ENCODE measurements around the gene RAB7A. TPM values are rescaled to one million over a fixed set of nuclear protein-coding genes. Genes with fewer than 3 reads are reported as not detected.
"Not testable (repeated sequence)": the region's sequence is repeated elsewhere in the genome, so short reads cannot be mapped to it uniquely, and the experiment has no call there.

RAB7A gene
- total and polyA plus RNA-seq, 4 donors, result 127 to 271 (median 209) TPM

DNA sequence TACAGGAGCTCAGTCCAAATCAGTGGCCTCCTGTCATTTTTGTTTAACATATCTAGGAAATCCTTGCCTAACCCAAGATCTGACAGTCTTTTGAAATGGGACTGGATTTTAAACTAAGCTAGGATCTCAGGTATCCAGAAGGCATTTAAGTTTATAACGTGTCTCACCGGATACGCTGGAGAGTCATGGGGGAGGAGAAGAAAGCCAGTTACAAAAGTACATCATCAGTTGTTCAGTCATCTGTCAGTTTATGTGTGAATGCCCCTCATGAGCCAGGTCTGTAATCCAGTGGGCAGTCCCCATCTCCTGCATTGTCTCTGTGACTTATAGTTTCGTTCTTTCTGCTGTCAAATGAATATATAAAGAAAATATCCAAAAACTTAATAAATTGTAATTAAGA, 44.4 kb downstream of the RAB7A start:
- H3K27me3 ChIP-seq (ENCODE audit: control insufficient read depth in 3 of 3, insufficient read depth in 3 of 3, low read length in 2 of 3), result no peaks in the 10 kb centered on the region
- ATAC-seq (ENCODE audit: insufficient read depth, low FRiP score), result no peak
- TF ChIP-seq, protein P1, sequence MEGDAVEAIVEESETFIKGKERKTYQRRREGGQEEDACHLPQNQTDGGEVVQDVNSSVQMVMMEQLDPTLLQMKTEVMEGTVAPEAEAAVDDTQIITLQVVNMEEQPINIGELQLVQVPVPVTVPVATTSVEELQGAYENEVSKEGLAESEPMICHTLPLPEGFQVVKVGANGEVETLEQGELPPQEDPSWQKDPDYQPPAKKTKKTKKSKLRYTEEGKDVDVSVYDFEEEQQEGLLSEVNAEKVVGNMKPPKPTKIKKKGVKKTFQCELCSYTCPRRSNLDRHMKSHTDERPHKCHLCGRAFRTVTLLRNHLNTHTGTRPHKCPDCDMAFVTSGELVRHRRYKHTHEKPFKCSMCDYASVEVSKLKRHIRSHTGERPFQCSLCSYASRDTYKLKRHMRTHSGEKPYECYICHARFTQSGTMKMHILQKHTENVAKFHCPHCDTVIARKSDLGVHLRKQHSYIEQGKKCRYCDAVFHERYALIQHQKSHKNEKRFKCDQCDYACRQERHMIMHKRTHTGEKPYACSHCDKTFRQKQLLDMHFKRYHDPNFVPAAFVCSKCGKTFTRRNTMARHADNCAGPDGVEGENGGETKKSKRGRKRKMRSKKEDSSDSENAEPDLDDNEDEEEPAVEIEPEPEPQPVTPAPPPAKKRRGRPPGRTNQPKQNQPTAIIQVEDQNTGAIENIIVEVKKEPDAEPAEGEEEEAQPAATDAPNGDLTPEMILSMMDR (IDR thresholded peaks at IDR 0.05; ENCODE audit: control extremely low read depth, extremely low read depth), result no peak
- H3K9me3 ChIP-seq (ENCODE audit: control insufficient read depth in 4 of 4, insufficient read depth in 3 of 4, low read length in 3 of 4), result no peaks in the 10 kb centered on the region
- DNase-seq, result no peak
- peaks cover 0 to 36% (median 0%) of the 10 kb centered on the region in 5 donors for H3K4me1 ChIP-seq (ENCODE audit: control insufficient read depth in 5 of 5, insufficient read depth in 5 of 5, low read length in 5 of 5)
- peaks cover 0 to 2% (median 0%) of the 10 kb centered on the region in 4 donors for H3K36me3 ChIP-seq (ENCODE audit: control insufficient read depth in 4 of 4, insufficient read depth in 4 of 4, low read length in 4 of 4)
- H3K9ac ChIP-seq (ENCODE audit: insufficient read depth in 1 of 2, low read length in 2 of 2), result no peak overlapping the region
- no peak overlapping the region for H3K27ac ChIP-seq (ENCODE audit: low read depth in 1 of 2, low read length in 1 of 2)
- WGBS, 2 donors, result 93 to 94% methylated on average over 4 of the region's 4 CpGs
- no peak overlapping the region for H3K4me3 ChIP-seq

DNA sequence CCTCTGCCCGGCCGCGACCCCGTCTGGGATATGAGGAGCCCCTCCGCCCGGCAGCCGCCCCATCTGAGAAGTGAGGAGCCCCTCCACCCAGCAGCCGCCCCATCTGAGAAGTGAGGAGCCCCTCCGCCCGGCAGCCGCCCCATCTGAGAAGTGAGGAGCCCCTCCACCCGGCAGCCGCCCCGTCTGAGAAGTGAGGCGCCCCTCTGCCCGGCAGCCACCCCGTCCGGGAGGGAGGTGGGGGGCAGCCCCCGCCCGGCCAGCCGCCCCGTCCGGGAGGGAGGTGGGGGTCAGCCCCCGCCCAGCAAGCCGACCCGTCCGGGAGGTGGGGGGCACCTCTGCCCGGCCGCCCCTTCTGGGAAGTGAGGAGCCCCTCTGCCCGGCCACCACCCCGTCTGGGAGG, 47.2 kb downstream of the RAB7A start:
- not testable (repeated sequence) for H3K27ac ChIP-seq (ENCODE audit: low read depth in 1 of 2, low read length in 1 of 2); H3K9ac ChIP-seq (ENCODE audit: insufficient read depth in 1 of 2, low read length in 2 of 2); H3K4me3 ChIP-seq; H3K9me3 ChIP-seq (ENCODE audit: control insufficient read depth in 4 of 4, insufficient read depth in 3 of 4, low read length in 3 of 4); ATAC-seq (ENCODE audit: insufficient read depth, low FRiP score); H3K36me3 ChIP-seq (ENCODE audit: control insufficient read depth in 4 of 4, insufficient read depth in 4 of 4, low read length in 4 of 4); H3K27me3 ChIP-seq (ENCODE audit: control insufficient read depth in 3 of 3, insufficient read depth in 3 of 3, low read length in 2 of 3); DNase-seq
- 96 to 98% methylated on average over 16 to 31 of the region's 31 CpGs for WGBS, 2 donors
- peaks cover 0 to 27% (median 0%) of the 10 kb centered on the region in 5 donors for H3K4me1 ChIP-seq (ENCODE audit: control insufficient read depth in 5 of 5, insufficient read depth in 5 of 5, low read length in 5 of 5)

DNA sequence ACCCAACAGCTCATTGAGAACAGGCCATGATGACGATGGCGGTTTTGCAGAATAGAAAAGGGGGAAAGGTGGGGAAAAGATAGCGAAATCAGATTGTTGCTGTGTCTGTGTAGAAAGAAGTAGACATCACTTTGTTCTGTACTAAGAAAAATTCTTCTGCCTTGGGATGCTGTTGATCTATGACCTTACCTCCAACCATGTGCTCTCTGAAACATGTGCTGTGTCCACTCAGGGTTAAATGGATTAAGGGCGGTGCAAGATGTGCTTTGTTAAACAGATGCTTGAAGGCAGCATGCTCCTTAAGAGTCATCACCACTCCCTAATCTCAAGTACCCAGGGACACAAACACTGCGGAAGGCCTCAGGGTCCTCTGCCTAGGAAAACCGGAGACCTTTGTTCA, 47.6 kb downstream of the RAB7A start:
- H3K27me3 ChIP-seq (ENCODE audit: control insufficient read depth in 3 of 3, insufficient read depth in 3 of 3, low read length in 2 of 3); ATAC-seq (ENCODE audit: insufficient read depth, low FRiP score); H3K4me3 ChIP-seq; DNase-seq; H3K9ac ChIP-seq (ENCODE audit: insufficient read depth in 1 of 2, low read length in 2 of 2); H3K9me3 ChIP-seq (ENCODE audit: control insufficient read depth in 4 of 4, insufficient read depth in 3 of 4, low read length in 3 of 4); H3K27ac ChIP-seq (ENCODE audit: low read depth in 1 of 2, low read length in 1 of 2); H3K36me3 ChIP-seq (ENCODE audit: control insufficient read depth in 4 of 4, insufficient read depth in 4 of 4, low read length in 4 of 4): not testable (repeated sequence)
- WGBS, 2 donors, result 71 to 75% methylated on average over 6 of the region's 6 CpGs
- peaks cover 0 to 27% (median 0%) of the 10 kb centered on the region in 5 donors for H3K4me1 ChIP-seq (ENCODE audit: control insufficient read depth in 5 of 5, insufficient read depth in 5 of 5, low read length in 5 of 5)

DNA sequence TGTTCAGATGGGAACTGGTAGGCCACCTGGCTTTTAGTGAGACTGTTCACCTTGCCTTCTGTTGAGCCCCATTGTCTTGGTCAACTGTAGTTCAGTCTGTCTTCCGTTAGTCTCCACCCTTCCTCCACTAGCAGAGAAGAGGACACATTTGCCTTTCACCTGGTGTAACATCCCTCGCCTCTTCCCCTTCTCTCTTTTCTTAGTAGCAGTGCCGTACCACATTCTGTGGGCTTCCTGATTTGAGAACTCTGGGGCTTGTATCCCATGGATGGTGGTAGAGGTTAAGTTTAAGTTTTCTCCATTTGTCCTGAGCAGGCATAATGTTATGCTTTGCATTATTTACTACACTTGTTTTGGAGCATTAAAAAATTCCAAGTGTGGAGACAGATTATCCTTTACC, 49.3 kb downstream of the RAB7A start:
- no peaks in the 10 kb centered on the region for H3K9me3 ChIP-seq (ENCODE audit: control insufficient read depth in 4 of 4, insufficient read depth in 3 of 4, low read length in 3 of 4)
- peaks cover 0 to 2% (median 0%) of the 10 kb centered on the region in 4 donors for H3K36me3 ChIP-seq (ENCODE audit: control insufficient read depth in 4 of 4, insufficient read depth in 4 of 4, low read length in 4 of 4)
- H3K27me3 ChIP-seq (ENCODE audit: control insufficient read depth in 3 of 3, insufficient read depth in 3 of 3, low read length in 2 of 3), result no peaks in the 10 kb centered on the region
- TF ChIP-seq, protein P1 (IDR thresholded peaks at IDR 0.05; ENCODE audit: control extremely low read depth, extremely low read depth), result no peak
- ATAC-seq (ENCODE audit: insufficient read depth, low FRiP score) (no peak), DNase-seq (no peak)
- H3K4me3 ChIP-seq, result no peak overlapping the region
- 36 to 72% methylated on average over 3 of the region's 3 CpGs for WGBS, 2 donors
- H3K9ac ChIP-seq (ENCODE audit: insufficient read depth in 1 of 2, low read length in 2 of 2), result no peak overlapping the region
- H3K4me1 ChIP-seq (ENCODE audit: control insufficient read depth in 5 of 5, insufficient read depth in 5 of 5, low read length in 5 of 5), result peaks cover 0 to 32% (median 0%) of the 10 kb centered on the region in 5 donors
- H3K27ac ChIP-seq (ENCODE audit: low read depth in 1 of 2, low read length in 1 of 2), result no peak overlapping the region
